ENCODE results near the gene FAF1.

The FAF1 gene

DNA sequence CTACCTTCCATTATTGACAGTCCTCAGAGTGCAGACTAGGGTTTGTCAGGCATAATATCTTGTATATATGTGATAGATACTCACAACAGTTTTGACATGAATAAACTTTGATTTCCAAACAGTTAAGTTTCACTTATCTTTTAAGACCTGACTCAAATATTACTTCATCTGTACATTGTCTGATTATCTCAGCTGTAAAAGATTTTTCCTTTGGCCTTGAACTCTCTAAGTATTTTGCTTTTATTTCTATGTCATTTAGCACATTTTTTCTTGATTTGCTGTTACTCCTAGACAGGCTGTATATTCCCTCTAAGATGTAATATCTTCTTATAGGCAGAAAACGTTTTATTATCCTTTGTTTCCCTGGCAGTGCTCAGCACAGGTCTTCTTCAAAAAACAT lies 471.2 kb downstream of the FAF1 start:
- no peak for DNase-seq (ENCODE audit: low spot score)

DNA sequence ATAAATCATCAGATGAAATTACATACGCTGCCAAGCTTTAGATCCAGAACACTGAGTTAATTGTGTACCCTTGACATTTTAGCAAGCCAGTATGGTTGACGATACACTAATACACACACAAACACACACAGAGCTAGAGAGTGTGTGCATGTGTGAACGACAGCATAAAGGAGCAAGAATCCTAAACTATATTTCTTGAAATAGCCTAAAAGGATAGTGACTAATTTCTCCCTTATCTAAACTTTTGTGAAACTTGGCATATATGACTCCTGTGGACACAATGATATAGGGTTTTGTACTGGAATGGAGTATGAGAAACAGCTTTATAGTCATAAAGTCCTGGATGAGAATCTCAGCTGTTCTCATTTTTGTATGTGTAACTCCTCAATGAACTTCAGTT lies 471.7 kb downstream of the FAF1 start:
- no peak for DNase-seq (ENCODE audit: low spot score)

DNA sequence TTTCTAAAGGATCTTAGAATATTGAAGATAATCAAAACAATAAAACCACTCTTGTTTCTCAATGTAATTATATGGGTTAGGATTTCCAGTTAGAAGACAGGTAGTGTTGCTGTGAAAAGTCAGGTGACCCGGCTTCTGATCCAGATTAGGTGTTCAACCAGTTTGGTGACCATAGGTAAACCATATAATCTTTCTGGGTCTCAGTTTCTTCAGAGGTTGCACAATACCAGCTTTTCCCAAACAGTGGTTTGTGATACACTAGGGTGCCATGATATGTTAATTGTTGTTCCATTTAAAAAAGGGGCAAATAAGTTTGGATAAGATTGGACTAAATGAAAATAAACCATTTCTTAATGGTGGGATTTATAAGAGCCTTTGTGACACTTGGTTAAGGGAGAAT lies 472.3 kb downstream of the FAF1 start:
- DNase-seq (ENCODE audit: low spot score) = no peak

DNA sequence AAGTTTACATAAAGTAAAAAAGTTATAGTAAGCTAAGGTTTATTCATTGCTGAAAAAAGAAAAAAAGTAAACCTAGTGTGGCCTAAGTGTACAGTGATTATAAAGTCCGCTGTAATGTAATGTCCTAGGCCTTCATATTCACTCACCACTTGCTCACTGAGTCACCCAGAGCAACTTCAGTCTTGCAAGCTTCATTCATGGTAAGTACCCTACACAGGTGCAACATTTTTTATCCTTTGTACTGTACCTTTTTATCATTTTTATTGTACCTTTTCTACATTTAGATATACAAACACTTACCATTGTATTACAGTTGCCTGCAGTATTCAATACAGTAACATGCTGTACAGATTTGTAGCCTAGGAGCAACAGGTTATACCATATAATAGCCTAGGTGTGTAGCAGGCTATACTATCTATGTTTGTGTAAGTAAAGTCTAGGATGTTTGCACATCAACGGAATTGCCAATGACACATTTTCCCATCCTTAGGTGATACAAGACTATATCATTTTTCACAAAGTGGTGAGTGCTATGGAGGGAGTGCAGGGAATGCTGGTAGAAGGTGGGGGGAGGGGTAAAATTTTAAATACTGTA lies 478.8 kb downstream of the FAF1 start:
- no peak for DNase-seq (ENCODE audit: low spot score)

DNA sequence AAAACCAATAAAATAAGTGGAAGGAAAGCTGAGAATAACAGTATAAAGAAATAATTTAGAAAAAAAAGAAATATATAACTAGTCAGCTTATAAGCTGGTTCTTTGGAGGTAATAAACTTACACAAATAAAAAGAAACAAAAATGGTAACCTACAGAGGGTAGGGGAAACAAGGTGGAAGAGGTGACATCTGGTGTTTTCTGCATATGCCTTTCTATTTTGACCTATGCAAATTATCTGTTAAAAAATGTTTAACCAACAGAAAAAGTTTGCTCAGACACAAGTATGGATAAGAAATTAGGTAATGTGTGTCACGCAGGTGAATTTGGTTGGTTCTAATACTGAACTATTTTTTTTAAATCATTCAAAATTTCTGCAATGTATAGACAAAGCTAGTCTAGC lies 483.3 kb downstream of the FAF1 start:
- no peak for DNase-seq (ENCODE audit: low spot score)

DNA sequence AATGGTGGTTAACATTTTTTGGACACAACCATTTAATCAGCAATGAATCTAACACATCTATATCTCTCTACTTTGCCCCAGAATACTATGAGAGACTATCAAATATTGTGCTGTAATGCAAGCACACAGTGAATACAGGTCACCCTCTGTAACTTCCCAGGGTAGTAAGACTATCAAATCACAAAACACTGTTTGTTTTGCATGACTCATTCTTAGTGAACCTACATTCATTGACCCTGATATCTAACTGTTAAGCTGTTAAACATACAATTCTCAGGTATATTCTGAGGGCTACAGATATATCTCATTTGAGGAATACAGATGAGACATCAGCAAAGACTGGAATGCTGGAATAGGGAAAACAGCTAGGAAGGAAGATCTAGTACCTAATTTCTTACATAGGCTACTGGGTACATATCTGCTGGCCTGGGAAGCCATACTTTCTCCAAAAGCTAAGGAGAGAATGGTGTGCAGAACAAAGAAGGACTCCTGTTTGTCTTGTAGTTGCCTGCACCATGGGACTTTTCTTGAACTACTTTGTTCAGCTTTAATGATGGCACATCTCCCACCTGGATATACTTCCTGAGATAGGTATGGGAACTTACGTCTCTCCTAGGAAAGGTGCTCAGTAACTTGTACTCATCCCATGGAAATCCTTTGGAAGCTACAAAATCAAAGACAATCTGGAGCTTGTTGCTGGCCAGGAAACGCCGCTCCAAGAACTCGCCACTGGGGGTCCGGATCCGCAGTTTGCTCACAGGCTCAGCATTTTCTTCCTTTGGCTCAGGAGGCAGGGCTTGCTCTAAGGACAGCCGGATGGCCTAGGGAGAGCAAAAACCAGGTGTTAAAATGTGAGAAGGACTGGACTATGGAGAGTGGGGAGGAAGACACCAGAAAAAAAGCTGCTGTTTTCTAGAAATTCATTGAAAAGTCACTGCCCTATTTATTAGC lies 484.9 kb downstream of the FAF1 start:
- peak; percentile 6 for DNase-seq (ENCODE audit: low spot score)

DNA sequence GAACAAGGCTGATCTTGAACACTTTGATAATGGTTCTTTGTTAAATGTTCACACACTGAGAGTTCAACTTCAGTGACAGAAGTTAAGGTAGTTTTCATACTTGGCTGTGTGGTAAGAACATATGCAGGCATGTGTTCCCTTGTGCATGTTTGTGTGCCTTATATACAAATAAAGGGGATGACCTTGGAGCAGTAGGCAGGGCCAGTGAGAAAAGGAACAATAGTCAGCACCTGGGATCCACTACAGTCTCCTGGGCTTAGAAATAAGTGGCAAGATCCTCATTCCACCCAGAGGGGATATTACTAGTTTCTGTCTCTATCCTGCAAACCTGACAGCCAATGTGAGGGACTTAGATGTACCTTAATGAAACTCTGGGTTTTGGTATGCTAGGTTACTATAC lies 486.6 kb downstream of the FAF1 start:
- no peak for DNase-seq (ENCODE audit: low spot score)

DNA sequence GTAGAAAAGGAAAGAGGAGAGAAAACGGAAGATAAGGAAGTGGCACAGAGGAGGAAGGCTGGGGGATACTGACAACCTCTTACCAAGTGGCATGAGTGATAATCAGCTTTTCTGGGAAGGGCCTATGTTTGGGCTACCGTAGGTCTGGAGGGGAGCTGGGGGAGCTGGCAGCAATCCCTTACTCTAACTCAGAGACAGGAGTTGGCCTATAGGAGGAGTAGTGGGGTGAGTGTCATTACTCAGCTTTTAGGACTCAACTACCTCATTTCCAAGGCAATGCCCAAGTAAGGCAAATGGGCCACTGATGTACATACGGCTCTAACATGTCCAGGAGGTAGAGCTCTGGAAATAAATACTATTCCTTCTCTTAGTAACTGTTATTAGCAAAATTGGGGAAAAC lies 488.1 kb downstream of the FAF1 start:
- no peak for DNase-seq (ENCODE audit: low spot score)

DNA sequence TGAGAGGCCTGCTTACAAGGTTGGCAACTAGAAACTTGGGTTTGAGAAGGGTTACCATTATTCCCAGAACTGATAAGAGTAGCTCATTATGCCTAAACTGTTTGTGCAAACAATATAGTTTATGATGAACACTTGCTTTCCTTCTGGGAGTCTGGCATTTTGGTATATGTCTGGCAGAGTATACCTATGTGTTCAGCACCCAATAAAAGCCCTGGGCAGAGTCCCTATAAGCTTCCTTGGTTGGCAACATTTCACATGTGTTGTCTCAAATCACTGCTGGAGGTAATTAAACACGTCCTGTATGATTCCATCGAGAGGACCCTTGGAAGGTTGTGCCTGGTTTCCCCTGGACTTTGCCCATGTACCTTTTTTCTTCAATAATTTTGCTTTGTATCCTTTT lies 497.1 kb downstream of the FAF1 start:
- DNase-seq (ENCODE audit: low spot score) = no peak

DNA sequence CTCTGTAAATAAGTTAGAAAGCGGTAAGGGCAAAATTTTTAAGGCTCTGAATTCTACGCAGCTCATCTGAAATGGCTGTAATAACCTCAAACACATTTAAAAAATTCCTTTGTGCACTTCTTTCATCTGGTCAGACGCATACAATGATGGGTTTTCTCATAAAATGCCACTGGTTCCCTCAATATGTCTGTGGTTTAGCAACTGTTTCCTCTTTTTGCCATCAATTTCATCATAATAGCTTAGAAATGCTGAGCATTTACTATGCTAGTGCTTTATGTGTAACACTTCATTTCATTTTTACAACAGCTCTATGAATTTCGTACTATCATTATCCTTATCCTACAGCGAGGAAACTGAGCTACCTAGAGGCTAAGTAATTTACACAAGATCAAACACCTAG lies 501.6 kb downstream of the FAF1 start:
- DNase-seq (ENCODE audit: low spot score) = no peak

DNA sequence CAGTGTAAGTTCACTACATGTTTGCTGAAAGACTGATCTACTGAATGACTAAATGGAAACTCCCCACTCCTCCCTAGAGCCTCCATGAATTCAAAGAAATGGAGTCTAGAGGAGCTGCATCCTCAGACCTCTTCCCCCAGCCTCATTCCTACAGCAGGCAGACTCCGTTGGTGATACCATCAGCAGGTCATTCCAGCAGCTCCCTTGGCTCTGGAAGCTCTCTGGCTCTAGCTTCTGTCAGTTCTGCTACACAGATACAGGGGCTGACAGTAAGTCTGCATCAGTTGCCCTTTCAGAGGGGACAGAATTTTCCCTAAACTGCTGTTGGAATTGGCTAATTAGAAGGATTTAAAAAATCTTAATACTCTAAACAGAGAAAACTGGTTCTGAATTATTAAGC lies 505.2 kb downstream of the FAF1 start:
- no peak for DNase-seq (ENCODE audit: low spot score)

DNA sequence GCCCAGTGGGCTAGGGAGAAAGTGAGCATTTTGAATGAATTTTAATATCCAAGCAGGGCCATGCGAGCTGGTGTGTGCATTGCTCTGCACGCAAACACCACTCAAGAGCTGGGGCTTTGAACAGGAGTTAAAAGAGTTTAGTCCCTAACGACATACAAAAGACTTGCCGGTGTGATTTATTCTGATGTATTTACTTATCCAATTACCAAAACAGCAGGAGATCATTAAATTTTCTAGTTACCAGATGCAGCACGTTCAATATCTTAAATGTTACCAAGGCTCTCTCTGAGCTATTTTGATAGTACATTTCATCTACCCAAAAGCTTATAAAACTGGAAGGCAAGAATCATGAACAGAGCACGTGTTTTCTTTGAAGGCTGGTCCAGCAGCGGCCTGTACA lies 506.8 kb downstream of the FAF1 start:
- DNase-seq (ENCODE audit: low spot score) = no peak

DNA sequence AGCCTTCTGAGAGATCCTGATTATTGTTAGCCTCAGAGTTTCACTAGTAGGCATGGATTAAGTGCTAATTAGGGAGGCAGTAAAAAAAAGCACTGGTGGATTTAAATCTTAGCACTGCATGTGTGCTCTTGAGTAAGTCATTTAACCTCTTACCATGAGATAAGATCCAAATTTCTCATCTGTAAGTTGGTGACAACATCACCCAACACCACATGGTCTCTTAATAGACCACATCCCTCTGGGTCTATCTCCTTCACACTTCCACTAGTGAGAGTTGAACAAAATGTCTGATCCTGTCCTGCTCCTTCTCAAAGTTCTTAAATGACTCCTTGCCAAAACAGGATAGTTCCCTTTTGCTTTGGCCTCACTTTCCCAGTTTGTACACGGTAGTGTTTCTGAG lies 507.4 kb downstream of the FAF1 start:
- no peak for DNase-seq (ENCODE audit: low spot score)

DNA sequence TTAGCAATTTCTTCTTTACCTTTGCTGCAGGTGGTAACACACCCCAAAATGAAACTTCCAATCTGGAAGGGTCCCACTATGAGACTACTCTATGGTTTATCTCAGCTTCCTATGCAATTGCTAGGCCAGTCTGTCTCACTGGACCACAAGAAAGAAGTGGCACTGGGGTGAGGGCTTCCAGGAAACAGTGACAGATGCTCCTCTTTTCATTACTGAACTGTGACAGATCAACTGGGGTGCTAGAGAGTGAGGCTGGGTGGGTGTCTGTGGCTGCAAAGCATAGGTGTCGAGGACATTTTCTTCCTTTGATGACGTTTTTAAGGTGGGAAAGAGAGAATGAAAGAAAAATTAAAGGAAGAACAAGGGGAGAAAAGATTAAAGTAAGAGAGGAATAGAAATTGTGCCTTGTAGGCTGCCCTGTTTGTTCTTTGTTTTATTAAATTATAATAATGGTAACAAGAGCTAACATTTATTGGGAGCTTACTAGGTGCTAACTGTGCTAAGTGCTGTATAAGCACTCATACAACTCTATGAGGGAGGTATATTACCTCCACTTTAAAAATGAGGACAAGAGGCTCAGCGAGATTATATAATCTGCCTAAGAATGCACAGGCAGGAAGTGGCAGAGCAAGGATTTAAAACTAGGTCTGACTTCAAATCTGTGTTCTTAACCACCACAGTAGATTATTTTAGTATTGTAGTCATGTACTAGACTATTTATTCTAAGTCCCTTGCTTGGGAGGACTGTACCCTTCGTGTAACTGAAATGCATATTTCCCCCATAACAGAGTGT lies 509.0 kb downstream of the FAF1 start:
- DNase-seq (ENCODE audit: low spot score) = no peak

DNA sequence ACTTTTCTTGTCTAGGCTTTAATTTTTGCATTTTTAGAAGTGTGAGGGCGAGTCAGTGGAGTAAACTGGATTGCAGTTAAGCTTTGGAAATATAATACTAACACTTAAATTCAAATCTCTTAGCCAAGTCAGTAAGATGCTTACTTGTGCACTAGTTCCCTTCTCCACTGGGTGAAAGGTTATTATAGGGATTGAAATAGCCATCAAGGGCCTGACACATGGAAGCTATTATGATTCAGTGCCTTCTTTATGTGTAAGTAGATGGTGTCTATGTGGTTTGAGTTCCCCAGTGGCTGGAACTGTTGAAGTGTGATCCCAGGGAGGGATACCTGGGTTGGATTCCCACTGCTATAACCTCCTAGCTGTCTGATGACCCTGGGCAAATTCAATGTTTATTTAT lies 512.1 kb downstream of the FAF1 start:
- DNase-seq (ENCODE audit: low spot score) = no peak

DNA sequence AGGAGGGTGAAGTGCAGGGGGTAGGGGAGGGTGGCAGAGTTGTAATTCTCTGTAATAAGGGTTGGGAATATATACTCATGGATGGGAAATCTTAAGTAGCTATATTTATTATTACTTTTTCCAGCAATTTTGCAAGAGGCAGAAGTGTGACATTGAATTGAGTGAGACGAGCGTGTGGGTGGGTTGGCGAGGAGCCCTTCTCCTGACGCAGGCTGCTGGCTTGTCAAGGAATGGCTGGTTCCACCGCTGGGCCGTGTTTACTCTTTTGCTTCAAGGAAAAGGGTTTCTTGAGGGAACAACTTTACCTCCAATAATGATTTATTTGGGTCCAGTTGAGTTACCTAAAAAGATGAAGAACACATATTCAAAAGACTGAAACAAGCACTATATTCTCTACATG lies 518.9 kb downstream of the FAF1 start:
- DNase-seq (ENCODE audit: low spot score) = no peak

DNA sequence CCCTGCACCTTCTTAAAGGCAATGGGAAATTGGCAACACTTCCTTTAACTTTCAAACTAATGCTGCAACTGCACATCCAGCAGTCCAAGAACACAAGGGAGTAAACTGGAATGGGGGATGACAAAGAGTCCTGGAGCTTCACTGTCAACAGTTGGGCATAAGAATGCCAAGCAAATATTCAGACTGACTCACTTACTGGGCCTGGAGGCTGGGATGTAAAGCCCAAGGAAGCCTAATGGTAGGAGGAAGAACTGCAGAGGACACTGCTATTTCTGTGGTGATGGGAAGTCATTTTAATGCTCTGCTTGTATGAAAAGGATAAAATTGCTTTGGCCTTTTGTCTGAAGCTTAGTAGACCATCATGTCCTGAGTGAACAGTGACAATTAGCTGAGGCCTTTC lies 521.1 kb downstream of the FAF1 start:
- no peak for DNase-seq (ENCODE audit: low spot score)

DNA sequence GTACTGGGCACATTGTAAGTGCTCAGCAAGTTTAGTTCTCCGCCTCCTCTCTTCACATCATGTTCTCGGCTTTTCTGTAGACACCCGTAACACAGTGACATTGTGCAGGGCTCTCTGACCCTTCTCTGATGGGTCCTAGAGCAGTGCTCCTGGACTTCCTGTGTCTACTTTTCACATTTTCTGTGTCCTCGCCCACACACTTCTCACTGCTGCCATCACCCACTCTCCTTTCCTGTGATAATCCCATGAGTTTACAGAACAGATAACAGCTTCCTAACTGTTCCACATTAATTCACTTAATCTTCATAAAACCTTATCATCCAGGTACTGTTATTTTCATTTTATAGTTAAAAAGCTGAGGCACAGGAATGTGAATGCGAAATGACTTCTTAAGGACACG lies 523.6 kb downstream of the FAF1 start:
- no peak for DNase-seq (ENCODE audit: low spot score)

DNA sequence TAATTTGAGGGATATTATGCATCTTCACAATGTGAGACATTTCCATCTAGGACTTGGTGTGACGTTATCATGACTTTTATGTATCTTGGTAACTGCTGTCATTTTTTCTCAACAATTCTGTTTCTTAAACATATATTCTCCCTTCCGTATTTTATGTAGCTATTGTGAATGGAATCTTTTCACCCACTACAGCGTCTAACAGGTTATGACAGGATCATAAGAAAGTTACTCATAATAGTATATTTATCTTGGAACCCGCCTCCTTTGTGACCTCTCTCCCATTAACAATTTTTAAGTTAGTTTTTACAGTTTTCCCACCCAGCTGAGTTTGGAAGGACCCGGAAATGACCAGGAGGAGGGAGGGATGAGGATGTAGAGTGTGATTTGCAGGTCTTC lies 530.1 kb downstream of the FAF1 start:
- no peak for DNase-seq (ENCODE audit: low spot score)

DNA sequence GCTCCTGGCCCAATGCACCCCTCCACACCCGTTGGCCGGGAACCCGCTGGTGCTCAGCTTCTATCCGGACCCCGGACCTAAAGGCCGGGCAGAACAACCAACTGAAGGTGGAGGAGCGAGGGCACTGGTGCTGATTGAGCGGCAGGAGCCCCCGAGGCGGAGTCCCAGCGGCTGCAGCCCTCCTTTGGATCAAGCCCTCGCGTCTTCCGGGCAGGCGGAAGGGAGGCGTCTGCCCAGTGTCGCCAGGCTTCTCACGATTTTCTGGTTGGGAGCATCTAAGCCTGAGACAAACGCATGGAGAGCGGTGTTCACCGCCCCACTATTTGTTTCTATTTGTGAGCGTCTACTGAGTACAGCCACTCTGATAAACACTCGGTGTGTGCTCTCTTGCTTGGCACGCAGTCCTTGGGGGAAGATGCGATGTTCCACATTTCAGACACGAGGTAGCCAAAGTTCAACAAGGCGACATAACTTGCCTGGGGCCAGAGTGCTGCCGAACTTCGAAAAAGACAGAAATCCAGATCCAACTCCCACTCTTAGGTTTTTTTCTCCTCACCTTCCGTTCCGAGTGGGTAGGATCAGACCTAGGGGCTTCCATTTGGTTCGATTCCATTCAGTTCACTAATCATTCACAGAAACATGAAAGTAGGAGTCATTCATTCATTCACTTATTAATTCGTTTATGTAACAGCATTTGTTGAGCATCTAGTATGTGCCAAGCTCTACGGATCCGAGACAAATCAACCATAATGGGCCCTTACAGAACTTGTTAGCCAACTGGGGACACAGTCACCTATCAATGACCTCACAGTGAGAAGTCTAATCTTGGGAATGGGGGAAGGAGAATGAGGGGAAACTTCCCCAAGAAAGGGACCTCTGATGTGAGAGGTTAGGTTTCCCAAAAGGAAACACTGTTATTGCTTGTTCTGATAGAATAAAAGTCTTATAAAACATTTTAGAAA lies 532.0 kb downstream of the FAF1 start:
- no peak for DNase-seq (ENCODE audit: low spot score)

DNA sequence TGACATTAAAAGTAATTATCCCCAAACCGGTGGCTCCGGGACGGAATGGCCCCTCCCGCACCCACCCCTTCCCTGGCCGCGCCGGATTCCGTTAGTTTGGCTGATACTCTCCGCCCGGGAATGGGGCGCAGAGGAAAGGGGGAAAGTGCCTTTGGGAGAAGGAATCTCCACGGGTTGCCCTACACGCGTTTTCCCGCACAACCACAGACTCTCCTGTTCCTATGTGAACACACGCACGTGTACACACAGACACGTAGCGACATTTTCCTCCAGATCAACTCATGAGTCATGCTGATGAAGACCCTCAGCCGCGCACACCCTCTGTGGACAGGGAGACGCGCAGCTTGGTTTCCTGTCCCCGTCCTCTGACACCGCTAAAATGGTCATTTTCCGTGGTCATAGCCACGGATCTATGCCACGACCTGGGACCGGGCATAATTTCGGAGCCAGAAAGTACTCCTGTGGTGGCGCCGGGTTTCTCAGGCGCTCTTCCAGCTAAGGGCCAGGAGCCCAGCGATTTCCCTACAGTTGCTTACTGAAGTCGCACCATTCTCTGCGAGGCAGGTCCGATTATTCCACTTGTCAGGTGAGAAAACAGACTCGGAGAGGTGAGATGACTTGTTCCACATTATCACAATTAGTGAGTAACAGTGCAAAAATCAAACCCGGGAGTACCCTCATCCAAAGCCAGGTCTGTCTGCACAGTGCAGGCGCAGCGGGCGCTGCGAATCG lies 532.8 kb downstream of the FAF1 start:
- peak; percentile 7 for DNase-seq (ENCODE audit: low spot score)

All from SW480 (cell line).